DMS153 treated with DMSO at 0.1 percent for 48 hours (cell line): Measurements from ENCODE around the gene CENPN.

Experiments
- DNase-seq: peaks from one replicate; lab custom pipeline; 2025; ENCODE audit not compliant: unreplicated experiment; lab: John Stamatoyannopoulos, UW

CENPN gene

DNA sequence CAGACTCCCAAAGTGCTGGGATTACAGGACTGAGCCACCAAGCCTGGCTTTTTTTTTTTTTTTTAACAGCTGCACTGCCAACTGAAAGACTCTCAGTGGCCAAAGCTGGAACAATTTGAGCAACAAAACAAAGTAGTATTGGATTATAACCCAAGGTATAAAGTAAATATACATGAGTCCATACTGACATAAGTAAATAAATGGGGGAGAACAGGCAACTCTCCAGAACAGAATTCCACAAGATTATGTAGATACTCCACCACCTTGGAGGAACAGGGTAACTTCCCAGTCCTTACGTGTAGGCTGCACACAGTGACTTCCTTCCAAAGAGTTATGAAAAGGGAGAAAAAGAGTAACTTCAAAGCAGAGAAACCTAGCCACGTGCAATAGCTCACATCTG is 16.0 kb upstream of the CENPN start:
- no peak for DNase-seq

DNA sequence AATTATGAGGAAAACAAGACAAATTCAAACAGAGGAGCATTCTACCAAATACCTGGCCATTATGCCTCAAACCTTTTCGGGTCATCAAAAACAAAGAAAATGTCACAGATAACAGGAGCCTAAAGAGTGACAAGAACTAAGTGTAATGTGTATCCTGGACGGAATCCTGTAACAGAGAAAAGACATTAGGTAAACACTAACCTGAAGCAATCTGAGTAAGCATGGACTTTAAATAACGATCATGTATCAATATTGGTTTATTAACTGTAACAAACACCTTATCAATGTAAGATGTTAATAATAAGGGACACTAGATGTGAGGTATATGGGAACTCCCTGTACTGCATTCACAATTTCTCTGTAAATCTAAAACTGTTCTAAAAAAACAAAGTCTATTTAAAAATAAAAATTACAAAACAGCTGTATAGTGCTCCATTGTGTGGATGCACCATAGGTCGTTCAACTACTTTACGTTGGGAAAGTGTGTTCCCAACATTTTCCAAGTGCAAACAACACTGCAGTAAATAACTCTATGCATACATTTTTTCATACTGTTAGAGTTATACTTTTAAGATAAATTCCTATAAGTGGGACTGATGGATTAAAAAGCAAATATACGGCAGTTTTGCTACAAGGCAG is 15.1 kb upstream of the CENPN start:
- DNase-seq = no peak

DNA sequence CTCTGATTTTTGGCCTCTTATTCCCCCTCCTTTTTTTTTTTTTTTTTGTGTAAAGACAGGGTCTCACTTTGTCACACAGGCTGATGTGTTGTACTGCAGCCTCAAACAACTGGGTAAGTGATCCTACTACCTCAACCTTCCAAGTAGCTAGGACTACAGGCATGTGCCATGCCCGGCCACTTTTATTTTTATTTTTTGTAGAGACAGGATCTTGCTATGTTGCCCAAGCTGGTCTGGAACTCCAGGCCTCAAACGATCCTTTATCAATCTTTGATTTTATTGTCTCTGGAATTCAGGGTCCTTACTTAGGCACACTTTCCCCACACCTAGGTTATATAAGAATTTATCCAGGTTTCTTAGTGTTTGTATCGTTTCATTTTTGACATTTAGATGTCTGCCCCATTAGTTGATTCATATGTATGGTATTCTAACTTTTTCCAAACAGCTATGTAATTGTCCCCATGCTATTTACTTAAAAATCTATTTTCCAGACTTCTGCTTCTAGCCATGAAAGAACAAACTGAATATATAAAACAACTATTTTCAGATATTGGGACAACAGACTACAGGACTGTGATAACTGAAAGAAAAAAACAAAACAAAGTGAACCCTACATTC is 14.2 kb upstream of the CENPN start:
- DNase-seq = no peak

GRCh38 chr16:80993307-80993706 is 13.7 kb upstream of the CENPN start:
- no peak for DNase-seq

DNA sequence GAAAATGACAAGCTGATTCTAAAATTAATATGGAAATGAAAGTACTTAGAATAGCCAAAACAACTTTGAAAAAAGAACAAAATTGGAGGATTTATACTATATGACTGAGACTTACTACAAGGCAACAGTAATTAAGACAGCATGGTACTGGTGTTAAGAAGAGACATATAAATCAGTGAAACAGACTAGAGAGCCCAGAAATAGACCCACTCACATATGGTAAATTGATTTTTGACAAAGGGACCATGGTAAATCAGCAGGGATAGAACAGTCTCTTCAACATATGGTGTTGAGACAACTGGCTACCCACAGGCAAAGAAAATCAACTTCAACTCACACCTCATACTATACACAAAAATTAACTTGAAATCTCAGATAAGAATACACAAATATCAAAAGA is 13.2 kb upstream of the CENPN start:
- no peak for DNase-seq

DNA sequence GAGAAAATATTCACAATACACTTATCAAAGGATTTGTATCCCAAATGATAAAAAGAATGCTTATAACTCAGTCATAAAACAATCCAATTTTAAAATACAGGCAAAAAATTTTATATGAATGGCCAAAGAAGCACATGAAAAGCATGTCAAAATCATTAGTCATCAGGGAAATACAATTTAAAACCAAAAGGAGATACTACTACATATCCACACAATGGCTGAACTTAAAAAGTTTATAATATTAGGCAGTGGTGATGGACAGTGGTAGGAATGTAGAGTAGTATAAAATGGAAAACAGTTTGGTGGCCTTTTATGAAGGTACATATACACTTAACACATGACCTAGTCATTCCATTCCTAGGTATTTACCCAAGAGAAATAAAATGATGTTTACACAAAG is 12.6 kb upstream of the CENPN start:
- DNase-seq = no peak

- no peak for DNase-seq
Observed at GRCh38 chr16:80996688-80997138, 10.3 kb upstream of the CENPN start.

GRCh38 chr16:80997139-80997798 is 9.7 kb upstream of the CENPN start:
- no peak for DNase-seq

DNA sequence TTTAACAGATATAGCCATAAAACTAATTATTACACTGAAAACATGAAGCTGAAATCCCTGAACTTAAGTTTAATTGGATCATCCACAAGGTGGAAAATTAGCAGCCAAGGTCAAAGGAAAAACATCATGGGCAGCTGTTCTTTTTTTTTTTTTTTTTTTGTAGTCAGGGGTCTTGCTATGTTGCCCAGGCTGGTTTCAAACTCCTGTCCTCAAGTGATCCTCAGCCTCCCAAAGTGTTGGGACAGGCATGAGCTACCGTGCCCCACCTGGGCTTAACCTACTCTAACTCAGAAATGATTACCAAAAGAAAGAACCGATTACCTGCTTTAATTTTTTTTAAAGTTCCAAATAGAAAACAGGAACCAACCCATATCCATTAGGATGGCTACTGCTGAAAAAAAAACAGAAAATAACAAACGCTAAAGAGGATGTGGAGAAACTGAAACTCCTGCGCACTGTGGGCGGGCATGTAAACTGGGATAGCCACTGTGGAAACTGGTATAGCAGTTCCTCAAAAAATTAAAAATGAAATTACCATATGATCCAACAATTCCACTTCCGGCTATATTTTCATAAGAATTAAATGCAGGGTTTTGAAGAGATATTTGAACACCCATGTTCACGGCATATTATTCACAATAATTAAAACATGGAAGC is 8.9 kb upstream of the CENPN start:
- DNase-seq = no peak

DNA sequence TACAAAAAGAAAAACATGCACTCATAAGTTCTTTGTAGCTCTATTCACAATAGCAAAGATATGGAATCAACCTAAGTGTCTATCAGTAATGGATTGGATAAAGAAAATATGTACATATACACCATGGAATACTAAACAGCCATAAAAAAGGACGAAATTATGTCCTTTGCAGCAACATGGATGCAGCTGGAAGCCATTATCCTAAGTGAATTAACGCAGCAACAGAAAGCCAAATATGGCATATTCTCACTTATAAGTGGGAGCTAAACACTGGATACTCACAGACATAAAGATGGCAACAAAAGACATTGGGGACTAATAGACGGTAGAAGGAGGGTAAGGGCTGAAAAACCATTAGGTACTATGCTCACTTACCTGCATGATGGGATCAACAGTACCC is 6.1 kb upstream of the CENPN start:
- no peak for DNase-seq

DNA sequence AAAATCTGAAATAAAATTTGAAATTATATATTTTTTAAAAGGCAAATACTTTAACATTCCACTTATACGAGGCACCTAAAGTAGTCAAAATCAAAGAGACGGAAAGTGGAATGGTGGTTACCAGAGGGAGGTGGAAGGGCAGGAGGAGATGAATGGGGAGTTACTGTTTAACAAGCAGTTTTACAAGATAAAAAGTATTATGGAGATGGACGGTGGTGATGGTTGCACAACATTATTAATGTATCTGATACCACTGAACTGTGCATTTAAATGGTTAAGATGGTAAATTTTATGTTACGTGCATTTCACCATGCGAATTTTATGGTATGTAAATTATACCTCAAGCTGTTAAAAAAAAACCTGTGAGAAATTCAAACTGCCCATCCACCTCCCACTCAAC is 5.7 kb upstream of the CENPN start:
- DNase-seq = no peak

DNA sequence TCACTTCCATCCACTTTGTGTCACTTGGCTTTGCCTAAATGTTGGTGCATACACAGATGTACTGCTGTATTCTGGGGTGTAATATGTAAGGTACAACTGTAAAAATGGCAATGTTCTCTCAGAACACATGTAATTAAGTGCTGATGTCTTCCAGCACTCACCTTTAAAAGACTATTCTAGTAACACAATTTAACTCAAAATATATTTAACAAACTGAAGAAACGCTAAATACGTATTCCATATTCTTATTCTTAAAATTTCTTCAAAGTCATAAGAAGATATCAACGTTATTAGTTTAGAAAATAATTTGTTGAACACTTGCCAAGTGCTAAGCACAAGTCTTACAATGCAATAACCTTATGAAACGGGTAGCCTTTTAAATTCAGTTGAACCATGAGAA is 4.0 kb upstream of the CENPN start:
- no peak for DNase-seq

DNA sequence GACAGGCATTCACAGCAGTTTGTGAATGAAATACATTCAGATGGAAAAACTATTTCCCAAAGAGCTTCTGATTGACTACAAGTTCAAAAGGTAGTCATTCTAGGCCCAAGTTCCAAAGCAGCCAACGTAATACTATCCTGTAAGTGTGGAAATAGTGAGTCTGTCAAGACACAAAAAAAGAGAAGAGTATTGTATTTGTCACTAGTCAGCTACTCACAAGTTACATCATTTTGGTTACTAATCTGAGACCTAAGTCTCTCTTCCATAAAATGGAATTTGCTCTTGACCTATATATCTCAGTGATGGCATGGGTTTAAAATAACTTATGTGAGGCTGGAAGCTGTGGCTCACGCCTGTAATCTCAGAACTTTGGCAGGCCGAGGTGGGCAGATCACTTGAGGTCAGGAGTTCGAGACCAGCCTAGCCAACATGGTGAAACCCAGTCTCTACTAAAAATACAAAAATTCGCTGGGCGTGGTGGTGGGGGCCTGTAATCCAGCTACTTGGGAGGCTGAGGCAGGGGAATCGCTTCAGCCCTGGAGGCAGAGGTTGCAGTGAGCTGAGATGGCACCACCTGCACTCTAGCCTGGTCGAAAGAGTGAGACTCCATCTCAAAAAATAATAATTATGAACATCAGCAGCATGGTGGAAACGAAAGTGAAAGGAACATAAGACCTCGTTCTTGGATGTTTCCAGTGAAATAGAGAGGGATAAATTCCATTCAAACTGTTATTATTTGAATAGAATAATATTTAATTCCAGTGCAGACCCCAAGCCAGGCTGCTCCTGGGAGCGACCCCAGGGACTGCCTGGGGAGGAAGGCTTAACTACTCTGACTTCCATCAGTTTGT is 3.2 kb upstream of the CENPN start:
- no peak for DNase-seq

DNA sequence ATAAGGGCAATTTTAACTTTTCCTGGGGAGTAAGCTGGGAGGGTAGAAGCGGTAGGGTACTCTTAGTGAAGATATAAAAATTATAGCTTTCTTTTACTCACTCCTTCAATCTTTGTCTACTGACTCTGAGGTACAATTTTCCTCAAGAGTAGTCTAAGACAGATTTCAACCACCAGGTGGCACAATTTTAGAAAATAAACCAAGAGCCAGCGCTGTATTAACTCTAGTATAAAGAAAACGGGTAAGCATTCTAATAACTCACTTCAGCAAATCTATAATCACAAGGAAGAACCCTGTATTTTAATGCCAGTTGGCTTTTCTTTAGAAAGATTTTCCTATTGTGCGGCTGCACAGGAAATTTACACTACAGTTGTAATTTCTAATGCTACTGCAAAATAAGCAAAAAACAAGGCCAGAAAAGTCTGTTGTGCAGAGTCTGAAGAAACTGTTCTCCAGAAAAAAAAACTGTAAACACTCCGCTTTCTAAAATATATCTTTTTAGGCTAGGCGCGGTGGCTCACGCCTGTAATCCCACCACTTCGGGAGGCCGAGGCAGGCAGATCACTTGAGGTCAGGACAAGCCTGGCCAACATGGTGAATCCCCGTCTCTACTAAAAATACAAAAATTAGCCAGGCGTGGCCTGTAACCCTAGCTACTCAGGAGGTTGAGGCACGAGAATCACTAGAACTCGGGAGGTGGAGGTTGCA is 2.2 kb upstream of the CENPN start:
- DNase-seq = peak; percentile 17

DNA sequence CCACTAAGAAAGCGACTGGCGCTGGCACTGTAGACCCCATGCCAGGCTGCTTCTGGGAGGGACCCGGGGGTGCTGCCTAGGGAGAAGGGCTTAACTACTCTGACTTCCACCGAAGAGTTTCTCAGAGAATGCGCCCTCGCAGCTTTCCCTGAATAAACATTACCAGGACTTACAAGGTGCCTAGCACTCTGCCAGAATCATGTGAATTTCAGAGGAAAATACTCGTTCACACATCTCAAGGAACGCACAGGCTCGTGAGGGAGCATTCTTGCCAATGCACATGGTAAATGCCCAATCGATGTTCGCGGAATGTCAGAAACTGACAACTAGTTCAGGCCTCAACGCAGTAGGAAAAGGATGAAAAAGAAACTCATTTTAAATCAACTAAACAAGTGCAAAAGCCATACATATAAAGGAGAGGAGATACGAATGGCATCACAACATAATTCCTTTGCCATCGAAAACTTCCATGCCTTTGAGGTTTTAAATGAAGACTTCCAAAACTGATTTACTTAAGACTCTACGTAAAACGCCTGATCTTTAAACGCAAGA is 1.3 kb upstream of the CENPN start:
- DNase-seq = no peak

DNA sequence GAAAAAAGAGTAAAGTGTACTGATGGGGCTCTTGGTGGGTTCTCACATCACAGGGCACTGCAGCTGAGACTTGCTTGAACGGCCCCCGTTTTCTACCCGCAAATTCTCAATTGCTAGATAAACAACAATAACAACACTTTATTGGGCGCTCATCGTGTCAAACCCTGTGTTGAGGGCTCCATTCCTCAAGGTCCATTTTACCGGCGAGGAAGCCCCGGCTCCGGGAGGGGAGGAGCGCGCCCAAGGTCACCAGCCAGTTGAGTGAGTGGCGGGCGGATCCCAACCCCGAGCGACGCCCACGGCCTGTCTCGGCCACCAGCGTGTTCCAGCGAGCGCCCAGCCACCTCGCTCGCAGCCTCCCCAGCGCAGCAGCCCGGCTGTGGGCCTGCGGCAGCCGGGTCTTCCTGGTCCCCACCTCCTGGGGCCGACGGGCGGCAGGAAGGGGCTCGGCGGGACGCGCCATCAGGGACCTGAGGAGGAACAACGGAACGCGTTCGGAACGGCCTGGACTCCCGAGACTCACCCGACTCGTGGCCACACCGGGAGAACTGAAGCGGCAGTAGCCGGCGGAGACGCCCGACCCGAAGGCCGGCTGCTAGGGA is 702 bp upstream of the CENPN start:
- no peak for DNase-seq

- DNase-seq = no peak
Observed at GRCh38 chr16:81008505-81008789, 1.4 kb downstream of the CENPN start.

- DNase-seq = no peak
Observed at GRCh38 chr16:81012974-81013373, 6.0 kb downstream of the CENPN start.

DNA sequence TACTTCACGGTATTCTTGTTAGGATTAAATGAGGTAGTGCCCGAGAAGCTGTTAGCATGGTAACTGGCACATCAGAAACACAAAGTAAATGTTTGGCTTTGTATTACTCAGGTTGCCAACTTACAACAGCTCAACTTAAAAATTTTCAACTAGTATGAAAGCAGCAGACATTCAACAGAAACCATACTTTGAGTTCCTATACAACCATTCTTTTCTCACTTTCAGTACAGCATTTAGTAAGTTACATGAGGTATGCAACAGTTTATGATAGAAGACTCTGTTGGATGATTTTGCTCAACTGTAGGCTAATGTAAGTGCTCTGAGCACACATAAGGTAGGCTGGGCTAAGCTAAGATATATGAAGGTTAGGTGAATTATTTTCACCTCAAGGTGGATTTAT is 7.7 kb downstream of the CENPN start:
- no peak for DNase-seq

GRCh38 chr16:81018496-81018895 is 11.5 kb downstream of the CENPN start:
- no peak for DNase-seq
